Mucosa of rectum (tissue), 2 donors: Measurements from ENCODE around the gene CCDC85A.

Experiments used
- H3K27ac ChIP-seq, 2 donors: one replicate each; pipeline ENCODE4 v1.7.0; 2013; ENCODE audit warnings: inconsistent platforms in 2 of 2, low read depth in 2 of 2, low read length in 2 of 2
- H3K27me3 ChIP-seq, 2 donors: one replicate each; pipeline ENCODE4 v1.7.0; 2013; ENCODE audit warnings: low read length in 2 of 2; ENCODE audit not compliant: control insufficient read depth in 2 of 2, insufficient read depth in 2 of 2
- H3K36me3 ChIP-seq, 2 donors: one replicate each; pipeline ENCODE4 v1.7.0; 2013; ENCODE audit warnings: low read length in 2 of 2; ENCODE audit not compliant: control insufficient read depth in 2 of 2, insufficient read depth in 2 of 2
- H3K4me1 ChIP-seq, 2 donors: one replicate each; pipeline ENCODE4 v1.7.0; 2013; ENCODE audit warnings: low read length in 2 of 2, mild to moderate bottlenecking in 1 of 2; ENCODE audit not compliant: control insufficient read depth in 2 of 2, insufficient read depth in 2 of 2
- H3K4me3 ChIP-seq, 2 donors: one replicate each; pipeline ENCODE4 v1.7.0; 2013; ENCODE audit warnings: low read length in 2 of 2
- H3K9ac ChIP-seq, 2 donors: one replicate each; pipeline ENCODE4 v1.7.0; 2013; ENCODE audit warnings: low read length in 2 of 2, low read depth in 1 of 2, mild to moderate bottlenecking in 1 of 2
- H3K9me3 ChIP-seq, 2 donors: one replicate each; pipeline ENCODE4 v1.7.0; 2013; ENCODE audit warnings: low read length in 2 of 2; ENCODE audit not compliant: control insufficient read depth in 2 of 2
- donor health status: healthy.
- donor health status: Normal muscosa, but diverticular disease.

The CCDC85A gene

DNA sequence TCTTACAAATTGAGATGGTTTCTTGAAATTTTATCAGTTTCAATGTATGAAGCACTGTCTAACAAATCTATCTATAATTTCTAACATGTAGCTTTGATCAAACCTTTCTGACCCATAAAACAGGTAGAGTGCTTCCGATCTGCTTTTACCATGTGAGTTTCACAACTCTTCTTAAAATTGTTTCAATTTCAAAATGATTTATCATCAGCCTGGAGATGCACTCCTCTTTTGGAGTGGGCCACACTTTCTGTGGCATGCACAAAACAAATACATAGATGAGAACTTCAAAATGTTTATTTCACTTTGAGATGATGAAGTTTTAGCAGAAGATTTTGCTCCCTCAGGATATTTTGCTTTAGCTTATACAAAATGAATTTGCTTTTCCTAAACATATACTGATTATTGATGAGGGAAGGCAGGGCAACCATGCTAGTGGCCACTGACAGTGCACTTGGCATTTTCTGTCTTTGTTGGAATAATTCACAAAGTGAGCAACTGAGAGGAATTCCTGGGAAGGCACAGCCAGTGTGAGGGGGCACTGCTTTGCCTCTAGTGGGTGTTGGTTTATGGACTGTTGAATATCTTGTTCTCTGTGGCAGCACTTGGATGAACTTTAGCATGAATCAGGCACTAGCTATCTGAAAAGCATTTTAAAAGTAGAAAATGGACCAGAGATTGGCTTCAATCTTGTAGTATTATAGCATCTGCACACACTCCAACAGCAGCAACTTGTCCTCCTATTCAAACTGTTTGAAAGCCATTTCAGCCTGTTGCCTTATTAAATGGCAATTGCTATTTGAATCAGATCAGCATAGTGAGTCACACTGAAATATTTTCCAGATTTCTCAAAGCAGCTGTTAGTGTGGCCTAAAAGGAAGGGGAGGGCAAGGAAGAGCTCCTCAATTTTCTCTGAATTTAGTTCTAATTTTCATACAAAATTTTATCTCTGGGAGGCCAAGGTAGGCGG, 193.2 kb downstream of the CCDC85A start:
- no peaks in the 10 kb centered on the region for H3K9me3 ChIP-seq
- no peak overlapping the region for H3K27ac ChIP-seq
- no peak overlapping the region for H3K9ac ChIP-seq
- no peaks in the 10 kb centered on the region for H3K36me3 ChIP-seq
- H3K4me3 ChIP-seq = no peak overlapping the region
- no peaks in the 10 kb centered on the region for H3K4me1 ChIP-seq
- H3K27me3 ChIP-seq = no peaks in the 10 kb centered on the region

DNA sequence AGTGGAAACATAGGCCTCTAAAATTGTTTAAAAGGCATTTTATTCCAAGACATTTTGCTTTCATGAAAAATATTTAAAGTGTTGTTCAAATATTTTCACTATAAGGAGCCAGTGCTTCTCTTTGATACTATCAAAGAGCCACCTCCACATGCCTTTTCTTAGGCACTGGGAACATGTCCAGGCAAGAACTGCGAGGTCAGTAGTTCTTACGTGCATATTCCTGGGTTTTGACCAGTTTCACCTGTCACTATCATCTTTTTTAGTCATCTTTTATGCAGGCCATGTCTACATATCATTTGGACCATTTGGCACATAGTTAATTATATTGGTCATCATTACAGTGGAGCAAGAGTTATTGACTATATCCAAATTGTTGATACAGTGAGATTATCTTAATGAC, 195.3 kb downstream of the CCDC85A start:
- no peak overlapping the region for H3K4me3 ChIP-seq
- no peaks in the 10 kb centered on the region for H3K9me3 ChIP-seq
- H3K36me3 ChIP-seq = no peaks in the 10 kb centered on the region
- no peaks in the 10 kb centered on the region for H3K4me1 ChIP-seq
- H3K27ac ChIP-seq = no peak overlapping the region
- H3K9ac ChIP-seq = no peak overlapping the region
- H3K27me3 ChIP-seq = no peaks in the 10 kb centered on the region

DNA sequence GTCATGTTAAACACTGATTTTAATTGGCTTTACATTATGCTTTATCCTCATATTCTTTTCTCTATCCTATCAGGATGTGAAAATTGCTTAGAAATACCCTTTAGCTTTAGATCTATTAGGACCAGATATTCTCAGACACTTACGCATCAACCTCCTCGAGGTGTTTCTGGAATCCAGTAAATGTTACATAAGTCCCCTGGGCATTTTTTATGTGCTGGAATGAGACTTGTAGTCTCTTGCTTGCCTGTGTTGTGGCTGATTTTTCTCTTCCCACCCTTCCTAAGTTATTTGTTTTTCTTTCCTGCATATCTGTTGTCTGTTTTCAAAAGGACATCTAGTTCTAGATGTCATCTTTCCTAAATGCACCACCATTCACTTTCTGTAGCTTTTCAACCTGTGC, 197.1 kb downstream of the CCDC85A start:
- Histone ChIP-seq H3K27ac (no peak overlapping the region), H3K36me3 (no peaks in the 10 kb centered on the region), H3K27me3 (no peaks in the 10 kb centered on the region), H3K9me3 (no peaks in the 10 kb centered on the region), H3K4me1 (no peaks in the 10 kb centered on the region), H3K9ac (no peak overlapping the region), H3K4me3 (no peak overlapping the region)

DNA sequence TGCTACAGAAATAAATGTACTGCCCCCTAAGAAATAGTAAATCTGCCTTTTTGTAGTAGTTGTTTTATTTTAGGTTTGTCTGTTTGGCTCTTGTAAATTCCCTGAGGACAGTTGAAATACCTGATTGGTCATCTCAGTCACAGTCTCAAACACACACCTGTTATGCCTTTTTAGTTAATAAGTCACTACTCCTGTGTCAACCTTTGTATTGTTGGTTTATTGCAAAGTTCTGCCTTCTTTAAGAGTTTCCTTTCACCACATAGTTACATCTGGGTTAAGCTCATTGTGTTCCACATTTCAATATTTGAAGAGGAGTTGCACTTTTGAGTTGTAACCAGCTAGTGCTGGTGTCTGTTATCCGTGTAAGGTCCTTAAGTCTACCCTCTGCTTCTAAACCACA, 198.7 kb downstream of the CCDC85A start:
- no peaks in the 10 kb centered on the region for H3K27me3 ChIP-seq
- no peak overlapping the region for H3K27ac ChIP-seq
- H3K4me1 ChIP-seq = no peaks in the 10 kb centered on the region
- H3K36me3 ChIP-seq = no peaks in the 10 kb centered on the region
- H3K4me3 ChIP-seq = no peak overlapping the region
- H3K9ac ChIP-seq = no peak overlapping the region
- no peaks in the 10 kb centered on the region for H3K9me3 ChIP-seq

DNA sequence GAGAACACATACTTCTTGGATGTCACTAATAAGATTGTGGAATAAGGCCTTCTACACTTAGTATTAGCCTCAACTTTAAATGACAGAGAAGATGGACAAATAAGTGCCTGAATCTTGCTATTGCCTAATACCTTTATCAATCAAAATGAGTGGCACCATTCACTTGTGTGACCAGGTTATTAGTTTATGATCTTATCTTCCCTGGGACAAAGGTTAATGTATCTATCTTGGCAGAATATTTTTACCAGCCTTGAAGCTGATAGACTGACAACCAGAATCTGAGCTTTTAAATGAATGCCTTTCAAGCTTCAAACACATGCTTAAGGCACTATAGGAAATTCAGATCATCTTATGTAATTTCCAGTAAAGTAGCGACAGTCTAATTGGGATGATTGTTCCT, 202.9 kb downstream of the CCDC85A start:
- Histone ChIP-seq H3K9me3 (no peaks in the 10 kb centered on the region), H3K27me3 (no peaks in the 10 kb centered on the region), H3K9ac (no peak overlapping the region), H3K27ac (no peak overlapping the region), H3K4me3 (no peak overlapping the region), H3K4me1 (no peaks in the 10 kb centered on the region), H3K36me3 (no peaks in the 10 kb centered on the region)

DNA sequence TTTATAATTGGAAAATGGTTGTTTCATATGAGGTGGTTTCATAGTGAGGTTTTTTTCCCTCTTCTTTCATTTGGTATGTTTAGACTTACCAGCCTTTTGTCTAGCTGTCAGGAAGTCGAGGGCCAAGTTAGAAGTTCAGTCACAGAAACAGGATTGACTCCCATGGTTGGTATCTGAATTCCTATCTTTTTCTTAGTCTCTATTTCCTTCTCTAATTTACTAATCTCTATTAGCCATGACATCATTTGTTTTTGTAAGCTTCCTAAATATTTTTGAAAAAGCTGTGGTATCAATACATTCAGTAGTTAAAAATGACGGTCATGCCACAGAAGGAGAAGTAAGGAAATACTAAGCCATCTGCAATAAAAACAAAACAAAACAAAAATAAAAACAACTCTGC, 206.9 kb downstream of the CCDC85A start:
- Histone ChIP-seq H3K4me3 (no peak overlapping the region), H3K9ac (no peak overlapping the region), H3K4me1 (no peaks in the 10 kb centered on the region), H3K27ac (no peak overlapping the region), H3K9me3 (no peaks in the 10 kb centered on the region), H3K36me3 (no peaks in the 10 kb centered on the region), H3K27me3 (no peaks in the 10 kb centered on the region)

DNA sequence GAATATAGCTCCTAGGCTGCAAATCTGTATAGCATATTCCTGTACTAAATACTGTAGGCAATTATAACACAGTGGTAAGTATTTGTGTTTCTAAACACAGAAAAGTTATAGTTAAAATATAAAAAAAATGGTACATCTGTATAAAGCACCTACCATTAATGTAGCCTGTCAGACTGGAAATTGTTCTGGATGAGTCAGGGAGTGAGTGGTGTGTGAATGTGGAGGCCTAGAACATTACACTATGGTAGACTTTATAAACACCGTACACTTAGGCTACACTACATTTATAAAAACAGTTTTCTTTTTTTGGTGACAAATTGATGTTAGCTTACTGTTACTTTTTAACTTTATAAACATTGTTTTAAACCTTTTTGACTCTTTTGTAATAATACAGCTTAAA, 226.3 kb downstream of the CCDC85A start:
- no peaks in the 10 kb centered on the region for H3K36me3 ChIP-seq
- no peak overlapping the region for H3K4me3 ChIP-seq
- H3K27ac ChIP-seq = no peak overlapping the region
- no peaks in the 10 kb centered on the region for H3K4me1 ChIP-seq
- H3K9ac ChIP-seq = no peak overlapping the region
- no peaks in the 10 kb centered on the region for H3K27me3 ChIP-seq
- no peaks in the 10 kb centered on the region for H3K9me3 ChIP-seq

DNA sequence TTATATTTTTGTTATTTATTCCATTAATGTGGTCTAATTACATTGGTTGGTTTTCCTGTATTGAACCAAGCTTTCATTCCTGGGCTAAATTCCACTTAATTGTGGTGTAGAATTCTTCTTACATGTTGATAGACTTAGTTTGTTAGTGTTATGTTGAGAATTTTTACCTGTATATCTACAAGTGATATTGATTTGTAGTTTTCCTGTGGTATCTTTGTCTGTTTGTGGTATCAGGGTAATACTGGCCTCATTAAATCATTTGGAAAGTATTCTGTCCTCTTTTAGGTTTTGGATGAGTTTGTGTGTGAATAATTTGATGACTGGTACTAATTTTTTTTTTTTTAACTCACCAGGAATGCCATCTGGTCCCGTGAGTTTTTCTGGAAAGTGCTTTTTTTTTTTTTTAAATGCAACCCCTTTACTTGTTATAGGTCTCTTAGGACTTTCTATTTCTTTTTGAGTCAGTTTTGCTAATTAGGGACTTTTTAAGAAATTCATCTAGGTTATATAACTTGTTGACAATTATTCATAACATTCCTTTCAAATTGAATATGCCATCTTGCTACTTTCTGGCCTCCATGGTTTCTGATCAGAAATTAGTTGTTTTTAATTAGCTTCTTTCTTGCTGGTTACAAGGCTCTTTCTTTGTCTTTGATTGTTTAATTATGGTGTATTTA, 232.8 kb downstream of the CCDC85A start:
- Histone ChIP-seq H3K9ac (no peak overlapping the region), H3K36me3 (no peaks in the 10 kb centered on the region), H3K9me3 (no peaks in the 10 kb centered on the region), H3K4me3 (no peak overlapping the region), H3K27ac (no peak overlapping the region), H3K27me3 (no peaks in the 10 kb centered on the region), H3K4me1 (no peaks in the 10 kb centered on the region)
